ENCODE measurements around the gene CACTIN.

Gene CACTIN

DNA sequence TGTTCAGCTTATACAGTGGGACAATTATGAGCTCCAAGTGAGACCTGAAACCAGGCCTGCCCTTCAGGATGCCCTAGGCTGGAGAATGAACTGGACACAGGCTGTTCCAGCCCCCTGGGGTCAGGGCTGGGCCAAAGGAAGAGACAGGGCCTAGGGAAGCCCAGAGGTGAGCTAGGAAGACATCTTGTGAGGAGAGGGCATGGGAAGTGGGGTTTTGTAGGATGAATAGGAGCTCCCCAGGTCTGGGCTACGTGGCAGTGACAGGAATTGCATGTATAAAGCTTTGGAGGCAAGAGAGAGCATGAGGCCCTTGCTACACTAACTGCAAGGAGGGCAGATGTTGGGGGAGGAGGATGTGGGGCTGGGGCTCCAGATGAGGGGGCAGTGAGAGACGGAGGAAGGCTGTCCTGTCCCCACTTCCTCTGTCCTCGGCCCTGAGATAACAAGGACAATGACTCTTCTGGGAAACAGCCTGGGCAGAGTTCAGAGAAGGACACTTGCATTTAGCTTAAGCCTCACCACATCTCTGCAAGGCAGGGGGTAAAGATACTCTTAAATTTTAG lies 18.4 kb downstream of the CACTIN start:
- no peak for DNase-seq

DNA sequence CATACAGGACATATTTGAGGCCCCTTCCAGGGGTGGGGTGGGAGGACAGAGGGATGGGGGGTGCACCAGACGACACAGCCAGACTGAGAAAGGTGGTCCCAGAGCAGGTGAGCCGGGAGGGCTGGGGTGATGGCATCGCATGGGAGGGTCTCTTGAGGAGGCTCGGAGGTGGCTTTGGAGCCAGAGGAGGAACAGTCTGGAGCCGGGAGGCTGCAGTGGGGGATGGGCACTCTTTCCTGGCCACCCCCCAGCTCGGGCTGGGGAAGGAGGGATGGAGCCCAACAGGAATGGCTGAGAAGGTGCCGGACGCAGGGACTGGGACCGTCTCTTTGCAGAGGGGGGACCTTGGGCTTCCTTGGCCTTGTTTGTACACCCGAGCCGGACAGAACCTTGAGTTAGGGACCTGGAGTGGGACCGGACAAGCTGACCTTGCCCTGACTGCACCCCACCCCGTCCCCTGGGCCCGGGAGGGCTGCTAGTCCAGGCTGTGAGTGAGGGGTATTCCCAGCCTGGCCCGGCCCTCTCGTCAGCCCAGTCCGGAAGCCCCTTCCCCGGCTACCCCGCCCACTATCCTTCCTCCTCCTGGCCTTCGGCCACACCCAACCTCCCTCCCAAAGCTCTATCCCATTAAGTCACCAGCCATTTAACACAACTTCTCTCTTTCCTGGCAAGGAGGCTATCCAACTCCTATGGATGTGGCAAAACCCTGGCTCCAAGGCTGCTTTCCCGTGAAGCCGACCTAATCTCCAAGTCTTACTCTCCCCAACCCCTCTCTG lies 19.1 kb downstream of the CACTIN start:
- no peak for DNase-seq

DNA sequence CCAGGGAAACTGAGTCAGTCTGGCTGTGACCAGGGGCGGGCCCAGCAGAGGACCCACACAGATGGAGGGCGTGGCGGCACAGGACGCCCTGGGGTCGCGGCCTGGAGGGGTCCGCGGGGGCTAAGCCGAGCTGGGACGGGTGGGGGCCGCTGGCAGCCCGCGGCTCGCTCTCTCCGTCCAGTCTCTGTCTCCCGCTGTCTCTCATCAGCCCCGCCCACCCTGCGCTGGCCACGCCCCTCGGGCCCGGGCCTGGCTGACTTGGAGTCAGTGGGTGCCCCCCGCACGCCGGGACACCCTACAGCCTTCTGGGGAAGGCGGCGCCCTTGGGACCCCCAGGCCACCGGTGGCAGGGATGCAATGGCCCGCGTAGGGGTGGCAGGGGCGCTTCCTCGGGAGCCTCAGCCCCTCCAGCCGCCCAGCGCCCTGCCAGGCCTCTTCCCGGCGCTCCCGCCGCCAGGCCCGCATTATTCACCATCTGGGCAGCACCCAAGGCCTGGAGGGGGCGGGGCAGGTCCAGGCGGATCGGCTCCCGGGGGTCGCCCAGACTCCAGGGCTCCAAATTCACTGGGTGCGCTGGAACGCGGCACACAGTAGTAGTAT lies 19.8 kb downstream of the CACTIN start, which contains the start of gene TBXA2R:
TBXA2R (minus strand) TSS at position 186 of the 600 bp plus-strand sequence. CDS start 6,241 bp downstream, outside the sequence.
- peak in 2 of 5 donors; percentile 29 for DNase-seq

DNA sequence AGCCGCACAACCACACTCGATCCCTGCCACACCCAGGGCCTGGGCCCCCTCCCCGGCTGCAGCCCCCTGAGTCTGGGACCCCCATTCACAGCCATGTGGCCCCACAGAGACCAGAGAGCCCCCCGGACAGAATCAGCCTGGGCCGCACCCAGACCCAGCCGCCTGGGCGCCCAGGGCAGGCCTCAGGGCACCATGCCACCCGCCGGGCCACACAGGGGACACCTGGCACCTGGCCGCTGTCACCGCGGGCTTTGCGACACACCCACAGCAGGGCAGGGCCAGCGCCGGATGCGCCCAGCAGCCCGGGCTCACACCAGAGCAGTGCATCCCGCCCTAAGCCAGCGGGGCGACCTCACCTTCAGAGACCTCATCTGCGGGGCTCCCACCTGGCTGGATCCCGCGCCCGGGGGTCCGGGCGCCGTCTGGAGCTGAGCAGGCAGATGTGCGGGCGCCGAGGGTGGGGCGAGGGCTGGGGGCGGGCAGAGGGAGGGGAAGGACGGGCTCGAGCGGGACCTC lies 20.4 kb downstream of the CACTIN start:
- peak in 1 of 5 donors; percentile 11 for DNase-seq

DNA sequence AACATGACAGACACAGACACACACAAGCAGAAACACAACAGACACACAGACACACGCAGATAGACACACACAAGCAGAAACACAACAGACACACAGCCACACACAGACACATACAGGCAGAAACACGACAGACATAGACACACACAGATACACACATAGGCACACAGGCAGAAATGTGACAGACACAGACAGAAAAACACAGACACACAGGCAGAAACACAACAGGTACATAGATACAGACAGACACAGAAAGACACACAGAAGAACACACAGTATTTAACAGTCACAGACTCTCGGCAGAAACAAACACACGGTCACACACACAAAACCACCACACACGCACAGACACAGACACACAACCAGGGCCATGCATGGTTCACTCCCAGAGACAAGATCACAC lies 20.8 kb downstream of the CACTIN start:
- DNase-seq: no peak

DNA sequence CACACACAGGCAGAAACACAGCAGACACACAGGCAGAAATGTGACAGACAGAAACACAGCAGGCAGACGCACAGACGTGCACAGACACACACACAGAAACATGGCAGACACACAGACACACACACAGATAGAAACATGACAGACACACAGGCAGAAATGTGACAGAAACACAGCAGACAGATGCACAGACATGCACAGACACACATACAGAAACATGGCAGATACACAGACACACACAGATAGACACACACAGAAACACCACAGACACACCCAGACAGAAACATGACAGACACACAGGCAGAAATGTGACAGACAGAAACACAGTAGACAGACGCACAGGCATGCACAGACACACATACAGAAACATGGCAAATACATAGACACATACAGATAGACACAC lies 21.2 kb downstream of the CACTIN start:
- DNase-seq: no peak

DNA sequence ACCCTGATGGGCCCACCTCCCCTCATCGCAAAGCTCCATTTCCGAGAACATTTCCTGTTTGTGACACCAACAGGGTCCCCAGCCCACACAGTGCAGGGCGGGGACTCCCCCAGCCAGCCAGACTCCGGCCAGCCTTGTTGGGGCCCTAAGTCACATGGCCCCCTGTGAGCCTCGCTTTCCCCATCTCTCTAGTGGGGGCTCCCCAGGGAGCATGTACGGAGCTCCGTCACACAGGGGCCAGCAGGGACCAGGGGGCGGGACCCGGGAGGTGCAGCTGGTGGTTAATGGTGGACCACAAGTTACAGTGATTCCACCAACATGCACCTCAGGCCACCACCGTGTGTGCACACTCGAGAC lies 21.6 kb downstream of the CACTIN start:
- DNase-seq: no peak

DNA sequence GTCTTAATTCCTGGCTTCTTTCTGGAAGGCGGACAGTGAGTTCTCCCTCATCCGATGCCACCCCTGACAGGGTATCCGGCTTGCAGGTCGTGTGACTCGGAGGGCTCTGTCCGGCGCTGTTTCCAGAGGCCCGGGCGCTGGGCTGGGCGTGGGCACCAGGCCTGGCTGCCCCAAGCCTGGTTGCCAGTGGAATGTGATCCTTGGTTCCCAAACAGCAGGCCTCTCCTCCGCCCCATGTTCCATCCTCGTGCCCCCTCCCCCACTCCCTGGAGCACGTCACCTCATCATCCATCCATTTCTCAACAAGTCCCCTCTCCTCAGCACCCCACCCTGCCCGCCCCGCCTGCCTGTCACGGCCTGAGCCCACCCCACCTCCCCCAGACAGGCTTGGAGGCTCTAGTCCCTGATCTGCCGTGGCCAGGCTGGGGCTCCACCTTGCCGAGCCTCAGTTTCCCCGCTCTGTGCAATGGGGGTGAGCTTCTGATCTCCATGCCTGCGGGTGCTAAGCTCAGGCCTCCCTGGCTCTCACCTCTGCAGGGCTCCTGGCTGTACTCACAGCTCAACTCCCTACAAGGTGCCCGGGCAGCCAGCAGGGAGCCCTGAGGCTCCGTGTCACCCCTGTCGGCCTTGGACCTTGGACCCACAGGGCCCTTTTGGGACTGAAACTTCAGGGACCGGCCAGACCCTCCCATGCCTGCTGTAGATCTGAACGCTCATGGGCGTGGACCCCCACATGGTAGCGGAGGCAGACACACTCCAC lies 22.2 kb downstream of the CACTIN start:
- DNase-seq: no peak

DNA sequence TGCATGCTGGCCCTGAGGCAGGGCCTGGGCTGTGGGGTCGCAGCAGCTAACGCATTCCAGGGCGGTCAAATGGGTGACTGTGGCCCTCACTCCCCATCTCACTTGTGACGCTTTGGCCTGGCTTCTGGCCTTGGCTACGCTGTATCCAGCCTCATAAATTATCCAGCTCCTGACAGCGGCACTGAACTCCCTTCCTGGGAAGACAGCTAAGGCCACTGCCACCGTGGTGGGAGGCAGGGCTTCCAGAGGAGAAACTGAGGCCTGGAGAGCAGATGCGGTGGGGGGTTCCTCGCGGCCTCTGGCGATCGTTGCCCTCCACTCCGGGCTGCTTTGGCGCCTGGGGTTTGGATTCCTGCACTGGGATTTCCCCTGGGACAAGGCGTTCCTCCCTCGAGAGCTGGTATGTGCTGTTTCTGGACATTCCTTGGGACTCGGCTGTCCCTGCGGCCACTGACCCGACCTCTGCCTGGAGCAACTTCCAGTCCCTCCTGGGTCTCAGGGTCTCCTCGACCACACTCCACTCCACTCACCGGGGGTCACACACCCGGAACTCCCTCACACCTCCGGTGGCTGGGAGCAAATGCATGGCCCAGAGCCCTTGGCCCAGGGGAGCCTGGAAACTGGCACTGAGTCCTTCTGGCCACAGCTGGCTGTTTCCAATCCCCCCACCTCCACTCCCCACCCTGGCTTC lies 23.3 kb downstream of the CACTIN start:
- no peak for DNase-seq

DNA sequence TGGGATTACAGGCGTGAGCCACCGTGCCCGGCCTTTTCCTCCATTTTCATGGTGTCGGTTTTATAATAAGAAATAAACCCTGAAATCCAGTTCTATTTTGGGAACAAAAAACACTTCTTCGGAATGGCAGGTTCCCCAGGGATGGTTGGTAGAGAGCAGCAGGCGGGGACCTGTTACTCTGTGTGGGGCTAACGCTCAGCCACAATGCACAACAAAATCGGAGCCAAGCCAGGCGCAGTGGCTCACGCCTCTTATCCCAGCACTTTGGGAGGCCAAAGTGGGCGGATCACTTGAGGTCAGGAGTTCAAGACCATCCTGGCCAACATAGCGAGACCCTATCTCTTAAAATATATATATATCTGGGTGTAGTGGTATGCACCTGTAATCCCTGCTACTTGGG lies 25.6 kb downstream of the CACTIN start:
- DNase-seq: no peak

DNA sequence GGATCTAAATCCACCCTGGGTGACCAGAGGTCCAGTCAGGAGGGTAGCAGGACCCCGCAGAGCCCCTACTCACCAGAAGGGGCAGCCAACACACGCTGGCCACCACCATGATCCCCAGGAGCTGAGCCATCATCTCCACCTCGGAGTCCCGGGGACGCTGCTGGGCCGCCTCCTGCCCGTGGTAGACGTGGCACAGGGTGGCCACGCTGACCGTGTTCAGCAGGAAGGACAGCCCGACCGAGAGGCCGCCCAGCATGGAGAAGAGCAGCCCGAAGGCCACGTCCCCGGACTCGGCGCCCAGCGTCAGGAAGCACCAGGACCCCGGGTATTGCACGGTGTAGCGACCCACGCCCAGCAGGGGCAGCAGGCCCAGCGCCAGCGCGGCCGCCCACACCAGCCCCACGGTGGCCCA lies 26.8 kb downstream of the CACTIN start:
- no peak for DNase-seq

DNA sequence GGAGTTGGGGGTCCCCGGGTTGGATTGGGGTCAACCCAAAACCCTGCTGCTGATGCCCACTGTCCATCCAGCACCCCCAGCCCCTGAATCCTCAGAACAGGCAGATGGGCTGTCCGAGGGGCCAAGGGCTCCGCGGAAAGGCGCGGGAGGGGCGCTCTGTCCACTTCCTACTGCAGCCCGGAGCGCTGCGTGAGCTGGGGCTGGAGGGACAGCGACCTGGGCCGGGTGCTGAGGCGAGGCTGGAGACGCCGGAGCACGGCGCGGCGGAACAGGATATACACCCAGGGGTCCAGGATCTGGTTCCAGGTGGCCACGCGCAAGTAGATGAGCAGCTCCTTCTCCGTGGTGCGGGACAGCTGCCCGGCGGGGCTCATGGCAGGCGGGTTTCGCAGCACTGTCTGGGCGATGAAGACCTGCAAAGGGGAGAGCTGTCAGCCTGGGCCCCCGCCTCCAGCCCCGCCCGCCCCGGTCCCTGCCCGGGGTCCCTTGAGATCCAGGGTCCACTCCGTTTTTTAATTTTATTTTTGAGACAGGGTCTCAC lies 31.0 kb downstream of the CACTIN start:
- no peak for DNase-seq

DNA sequence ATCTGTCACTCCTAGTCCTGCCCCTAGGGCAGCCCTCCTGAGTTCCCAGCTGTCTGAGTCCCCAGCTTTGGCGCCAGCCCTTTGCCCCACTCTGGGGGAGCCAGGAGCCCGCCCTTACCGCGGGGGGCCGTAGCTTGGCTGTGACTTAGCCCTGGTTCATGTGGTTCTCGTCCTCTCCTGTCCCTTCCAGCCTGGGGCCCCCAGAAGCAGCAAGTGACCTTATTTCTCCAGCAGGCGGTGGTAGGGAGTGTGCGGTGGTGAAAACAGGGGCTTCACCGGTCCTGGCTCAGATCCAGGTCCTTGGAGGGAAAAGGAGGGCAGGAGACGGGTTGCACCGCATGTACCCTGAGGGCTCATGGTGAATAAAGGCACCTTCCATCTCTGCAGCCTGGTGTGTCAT lies 33.4 kb downstream of the CACTIN start:
- no peak for DNase-seq

DNA sequence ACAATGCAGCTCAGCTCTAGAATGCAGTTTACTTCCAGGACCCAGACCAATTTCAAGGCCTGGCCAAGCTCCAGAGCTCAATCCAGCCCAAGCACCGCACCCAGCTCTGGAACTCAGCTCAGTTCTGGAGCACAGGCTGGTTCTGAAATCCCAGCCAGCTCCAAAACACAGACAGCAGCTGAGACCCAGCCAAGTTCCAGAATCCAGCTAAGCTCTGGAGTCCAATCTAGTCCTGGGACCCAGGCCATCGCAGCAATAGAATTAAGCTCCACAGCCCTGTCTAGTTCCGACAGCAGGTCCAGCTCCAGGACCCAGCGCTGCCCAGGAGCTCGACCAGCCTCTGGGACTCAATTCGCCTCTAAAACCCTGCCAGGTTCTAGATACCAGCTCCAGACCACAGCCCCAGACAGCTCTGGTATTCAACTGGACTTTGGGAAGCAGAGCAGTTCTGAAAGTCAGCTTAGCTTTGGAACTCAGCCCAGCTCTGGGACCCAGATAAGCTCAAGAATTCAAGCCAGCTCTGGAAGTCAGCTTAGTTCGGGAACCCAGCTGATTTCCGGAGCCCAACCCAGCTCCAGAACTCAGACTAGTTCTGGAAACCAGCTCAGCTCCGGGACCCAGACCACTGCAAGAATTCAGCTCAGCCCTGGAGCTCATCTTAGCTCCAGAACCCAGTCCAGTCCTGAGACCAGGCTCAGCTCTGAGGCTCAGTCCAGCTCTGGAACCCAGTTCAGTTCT lies 34.5 kb downstream of the CACTIN start:
- no peak for DNase-seq

DNA sequence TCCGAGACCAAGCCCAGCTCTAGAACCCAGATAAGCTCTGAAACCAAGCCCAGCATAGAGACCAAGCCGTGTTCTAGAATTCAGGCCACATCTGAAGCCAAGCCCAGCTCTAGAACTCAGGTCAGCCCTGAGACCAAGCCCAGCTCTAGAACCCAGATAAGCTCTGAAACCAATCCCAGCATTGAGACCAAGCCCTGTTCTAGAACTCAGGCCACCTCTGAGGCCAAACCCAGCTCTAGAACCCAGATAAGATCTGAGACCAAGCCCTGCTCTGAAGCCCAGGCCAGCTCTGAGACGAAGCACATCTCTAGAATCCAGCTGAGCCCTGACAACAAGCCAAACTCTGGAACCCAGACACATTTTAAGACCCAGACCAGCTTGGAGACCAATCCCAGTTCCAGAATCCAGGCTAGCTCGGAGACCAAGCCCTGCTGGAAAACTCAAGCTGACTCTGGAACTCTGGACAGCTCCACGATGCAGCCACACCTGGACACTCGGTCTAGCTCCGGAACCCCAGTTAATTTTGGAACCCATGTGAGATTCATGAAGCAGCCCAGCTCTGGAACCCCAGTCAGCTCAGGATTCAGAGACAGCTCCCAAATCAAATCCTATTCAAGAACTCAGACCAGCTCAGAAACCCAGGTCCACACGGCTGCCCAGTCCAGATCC lies 35.5 kb downstream of the CACTIN start:
- no peak for DNase-seq

DNA sequence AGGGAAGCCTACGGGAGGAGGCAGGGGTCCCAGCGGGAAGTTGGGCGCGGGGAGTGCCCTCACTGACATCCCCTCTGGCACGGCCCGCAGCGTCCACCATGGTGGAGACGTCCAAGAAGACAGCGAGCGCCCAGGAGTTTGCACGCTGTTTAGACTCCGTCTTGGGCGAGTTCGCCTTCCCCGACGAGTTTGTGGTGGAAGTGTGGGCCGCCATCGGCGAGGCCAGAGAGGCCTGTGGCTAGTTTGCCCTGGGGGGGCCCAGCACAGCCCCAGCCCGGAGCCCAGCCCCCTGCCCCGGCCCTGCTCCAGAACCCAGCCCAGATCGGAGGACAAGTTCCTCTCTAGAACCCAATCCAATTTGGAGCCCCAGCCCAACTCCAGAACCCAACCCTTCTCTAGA lies 36.6 kb downstream of the CACTIN start:
- no peak for DNase-seq

DNA sequence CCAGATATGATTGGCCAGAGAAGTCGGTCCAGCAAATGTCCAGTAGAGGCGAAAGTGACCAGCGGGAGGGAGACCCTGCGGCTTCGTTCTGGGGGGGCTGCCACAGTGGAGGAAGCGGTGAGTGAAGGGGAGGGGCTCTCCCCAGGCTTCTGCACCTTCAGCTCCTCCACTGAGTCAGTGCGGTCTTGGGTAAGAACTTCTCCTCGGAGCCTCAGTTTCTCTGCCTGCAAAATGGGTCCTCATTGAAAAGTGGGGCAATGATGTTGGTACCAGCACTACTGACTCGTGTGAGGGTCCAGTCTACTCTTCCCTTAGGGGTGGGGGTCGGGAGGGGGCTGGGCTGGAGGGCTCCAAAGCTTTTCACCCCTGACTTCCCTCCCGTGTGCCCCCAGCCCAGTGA lies 37.2 kb downstream of the CACTIN start:
- DNase-seq: no peak

DNA sequence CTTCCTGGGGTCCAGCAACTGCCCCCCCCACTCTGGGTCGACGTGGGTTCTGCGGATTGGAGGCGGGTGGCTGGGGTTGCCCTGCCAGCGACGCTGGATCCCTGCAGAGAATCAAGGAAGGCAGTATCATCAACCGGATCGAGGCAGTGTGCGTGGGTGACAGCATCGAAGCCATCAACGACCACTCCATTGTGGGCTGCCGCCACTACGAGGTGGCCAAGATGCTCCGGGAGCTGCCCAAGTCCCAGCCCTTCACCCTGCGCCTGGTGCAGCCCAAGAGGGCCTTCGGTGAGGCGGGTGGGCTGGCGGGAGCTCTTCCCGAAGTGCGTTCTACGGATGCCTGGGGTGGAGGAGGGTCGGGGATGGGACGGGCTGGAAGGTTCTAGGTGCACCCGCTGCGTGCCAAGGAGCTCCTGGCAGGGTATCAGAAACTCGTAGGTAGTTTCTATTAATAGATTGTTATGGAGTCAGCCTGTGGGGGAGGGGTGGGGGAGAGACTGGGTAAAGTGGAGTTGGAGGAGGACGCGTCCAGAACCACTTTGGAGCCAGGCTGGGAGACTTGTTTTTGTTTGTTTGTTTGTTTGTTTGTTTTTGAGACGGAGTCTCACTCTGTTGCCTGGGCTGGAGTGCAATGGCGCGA lies 39.8 kb downstream of the CACTIN start:
- no peak for DNase-seq

DNA sequence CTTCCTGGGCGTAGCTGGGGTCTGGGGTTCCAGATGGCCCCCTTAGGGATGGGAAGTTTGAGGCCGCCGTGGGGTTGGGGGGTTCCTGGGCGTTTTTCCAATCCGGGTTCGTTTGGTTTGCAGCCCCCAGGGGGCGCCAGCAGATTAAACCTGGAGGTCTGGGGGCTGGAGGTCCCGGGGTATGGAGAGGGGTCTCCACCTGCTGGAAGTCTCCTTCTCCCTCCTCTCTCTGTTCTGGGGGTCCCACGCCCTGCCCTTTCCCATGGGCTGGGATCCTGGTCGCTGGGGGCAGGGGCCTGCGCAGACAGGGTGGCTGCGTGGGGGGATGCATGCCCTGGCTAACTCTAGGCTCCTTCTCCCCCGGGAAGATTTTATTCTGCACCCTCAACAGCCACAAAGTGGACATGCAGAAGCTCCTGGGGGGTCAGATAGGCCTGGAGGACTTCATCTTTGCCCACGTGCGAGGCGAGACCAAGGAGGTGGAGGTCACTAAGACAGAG lies 40.4 kb downstream of the CACTIN start:
- peak in 1 of 5 donors; percentile 23 for DNase-seq

All from T-helper 1 cell (primary cell).